GM12892 (cell line): ENCODE results near the gene SCIN.

Source experiments
- POLR2A ChIP-seq: IDR thresholded peaks from 2 replicates; pipeline ENCODE4 v1.6.1; 2011; ENCODE audit warnings: low read depth, low read length, control low read depth
- TAF1 ChIP-seq: IDR thresholded peaks from 2 replicates; pipeline ENCODE4 v1.6.1; 2011; ENCODE audit warnings: low read depth, mild to moderate bottlenecking, control low read depth, low read length, borderline replicate concordance

DNA sequence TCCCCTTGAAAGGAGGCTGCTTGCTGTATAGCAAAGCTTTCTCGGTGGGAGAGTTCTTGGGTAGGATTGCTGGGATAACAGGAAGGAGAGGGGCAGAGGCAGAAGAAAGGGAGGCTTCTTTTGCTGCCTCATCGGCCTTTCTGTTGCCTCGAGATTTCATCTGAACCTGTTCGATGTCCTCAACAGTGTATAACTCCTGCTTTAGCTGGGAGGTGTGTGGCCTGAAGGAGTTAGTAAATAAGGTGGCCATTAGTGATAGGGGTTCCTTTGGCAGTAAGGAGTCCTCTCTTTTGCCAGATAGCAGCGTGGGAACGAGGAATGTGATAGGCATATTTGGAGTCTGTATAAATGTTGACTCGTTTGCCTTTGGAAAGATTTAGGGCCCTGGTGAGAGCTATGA lies 20.0 kb downstream of the SCIN start:
- TF ChIP-seq TAF1 = no peak
- TF ChIP-seq POLR2A = no peak
